Stomach (tissue), 4 donors: ENCODE data around the gene C2orf78.

Source experiments
- CTCF ChIP-seq, 7 experiments: fragments of 450-650 bp in 4 of 7; fragments of 200-600 bp in 3 of 7; sonication (generic) in 3 of 7; IDR thresholded peaks; one replicate each; pipeline ENCODE4 v1.5.1; 2016 to 2019; ENCODE audit warnings: antibody characterized with exemption in 7 of 7, control low read depth in 2 of 7, mild to moderate bottlenecking in 1 of 7
- EP300 ChIP-seq: sonication (generic); formaldehyde crosslinking; IDR thresholded peaks from one replicate; pipeline ENCODE4 v1.6.1; 2017; ENCODE audit warnings: antibody characterized with exemption
- POLR2A ChIP-seq, 4 donors: fragments of 450-650 bp; IDR thresholded peaks; one replicate each; pipeline ENCODE4 v1.6.1; 2016; ENCODE audit warnings: antibody characterized with exemption in 4 of 4, control low read depth in 2 of 4, mild to moderate bottlenecking in 1 of 4, moderate library complexity in 1 of 4

- TF ChIP-seq CTCF (IDR thresholded peaks at IDR 0.05) (no peak), POLR2A (IDR thresholded peaks at IDR 0.05) (no peak), EP300 (no peak)
Measured at GRCh38 chr2:73832930-73833329, 48.9 kb downstream of the C2orf78 start.
